H9 (cell line): Measurements from ENCODE around the gene PSAPL1. TPM values are rescaled to one million over a fixed set of nuclear protein-coding genes. Genes with fewer than 3 reads are reported as not detected.

ENCODE experiments used
- DNase-seq: peaks from one replicate; pipeline ENCODE4 v3.0.0-alpha.2; 2017
- H2AFZ ChIP-seq: one replicate; pipeline ENCODE4 v1.6.1; 2013; ENCODE audit warnings: mild to moderate bottlenecking, low read length, control low read depth, moderate library complexity
- H2AK5ac ChIP-seq: 2 replicates; pipeline ENCODE4 v1.6.1; 2013; ENCODE audit warnings: low read length, control low read depth, mixed read lengths; ENCODE audit not compliant: insufficient read length
- H2BK120ac ChIP-seq: one replicate; pipeline ENCODE4 v1.6.1; 2013; ENCODE audit warnings: low read depth, mild to moderate bottlenecking, low read length, control low read depth, inconsistent platforms; ENCODE audit not compliant: poor library complexity, severe bottlenecking
- H2BK12ac ChIP-seq: 2 replicates; pipeline ENCODE4 v1.6.1; 2013; ENCODE audit warnings: low read length, control low read depth, mixed read lengths, low read depth; ENCODE audit not compliant: insufficient read length
- H2BK15ac ChIP-seq: 2 replicates; pipeline ENCODE4 v1.6.1; 2013; ENCODE audit warnings: low read depth, low read length, control low read depth
- H2BK20ac ChIP-seq: one replicate; pipeline ENCODE4 v1.6.1; 2013; ENCODE audit warnings: low read depth, mild to moderate bottlenecking, low read length, control low read depth, inconsistent platforms; ENCODE audit not compliant: poor library complexity, severe bottlenecking
- H2BK5ac ChIP-seq: 2 replicates; pipeline ENCODE4 v1.6.1; 2013; ENCODE audit warnings: low read length, control low read depth, mixed read lengths; ENCODE audit not compliant: insufficient read length
- H3K14ac ChIP-seq: 2 replicates; pipeline ENCODE4 v1.6.1; 2013; ENCODE audit warnings: low read length, control low read depth; ENCODE audit not compliant: insufficient read depth
- H3K18ac ChIP-seq: 2 replicates; pipeline ENCODE4 v1.6.1; 2013; ENCODE audit warnings: low read depth, mild to moderate bottlenecking, mixed read lengths, low read length, control low read depth; ENCODE audit not compliant: insufficient read length
- H3K23ac ChIP-seq: 2 replicates; pipeline ENCODE4 v1.6.1; 2013; ENCODE audit warnings: low read length, control low read depth, mixed read lengths, low read depth; ENCODE audit not compliant: insufficient read length
- H3K23me2 ChIP-seq: 2 replicates; pipeline ENCODE4 v1.6.1; 2013; ENCODE audit warnings: low read depth, mild to moderate bottlenecking, mixed read lengths, low read length, control low read depth; ENCODE audit not compliant: insufficient read length, poor library complexity, severe bottlenecking
- H3K27ac ChIP-seq: 2 replicates; pipeline ENCODE4 v1.5.1; 2013; ENCODE audit warnings: low read length, control low read depth, mixed read lengths, low read depth; ENCODE audit not compliant: insufficient read length
- H3K27me3 ChIP-seq: 2 replicates; pipeline ENCODE4 v1.6.1; 2013; ENCODE audit warnings: low read length, control low read depth, inconsistent platforms; ENCODE audit not compliant: insufficient read depth
- H3K4ac ChIP-seq: 2 replicates; pipeline ENCODE4 v1.6.1; 2013; ENCODE audit warnings: low read depth, mild to moderate bottlenecking, control low read depth, inconsistent platforms, low read length, moderate library complexity
- H3K4me1 ChIP-seq: 2 replicates; pipeline ENCODE4 v1.6.1; 2013; ENCODE audit warnings: low read length, control low read depth, inconsistent platforms; ENCODE audit not compliant: insufficient read depth
- H3K4me2 ChIP-seq: 2 replicates; pipeline ENCODE4 v1.6.1; 2013; ENCODE audit warnings: low read length, control low read depth, mixed read lengths; ENCODE audit not compliant: insufficient read length, insufficient read depth
- H3K56ac ChIP-seq: 2 replicates; pipeline ENCODE4 v1.6.1; 2013; ENCODE audit warnings: low read depth, mild to moderate bottlenecking, mixed read lengths, low read length, control low read depth; ENCODE audit not compliant: insufficient read length
- H3K79me1 ChIP-seq: 2 replicates; pipeline ENCODE4 v1.6.1; 2013; ENCODE audit warnings: low read depth, mild to moderate bottlenecking, moderate library complexity, low read length, control low read depth, inconsistent platforms; ENCODE audit not compliant: insufficient read depth, poor library complexity, severe bottlenecking
- H3K79me2 ChIP-seq: 2 replicates; pipeline ENCODE4 v1.6.1; 2013; ENCODE audit warnings: low read length, control low read depth, inconsistent platforms; ENCODE audit not compliant: insufficient read depth
- H3K9ac ChIP-seq: 2 replicates; pipeline ENCODE4 v1.6.1; 2013; ENCODE audit warnings: low read length, control low read depth, mixed read lengths; ENCODE audit not compliant: insufficient read length; ENCODE audit errors: extremely low read depth
- H3K9me3 ChIP-seq: one replicate; pipeline ENCODE4 v1.6.1; 2013; ENCODE audit warnings: low read depth, low read length, inconsistent platforms; ENCODE audit not compliant: control insufficient read depth
- H3T11ph ChIP-seq: one replicate; pipeline ENCODE4 v1.6.1; 2013; ENCODE audit warnings: mild to moderate bottlenecking, low read length, control low read depth, inconsistent platforms
- H4K20me1 ChIP-seq: one replicate; pipeline ENCODE4 v1.6.1; 2013; ENCODE audit not compliant: control insufficient read depth, insufficient read length, insufficient read depth
- H4K5ac ChIP-seq: 2 replicates; pipeline ENCODE4 v1.6.1; 2013; ENCODE audit warnings: low read depth, mild to moderate bottlenecking, mixed read lengths, low read length, control low read depth; ENCODE audit not compliant: insufficient read length
- H4K8ac ChIP-seq: replicated peaks from 2 replicates; pipeline ENCODE4 v1.6.1; 2013; ENCODE audit warnings: low read length, control low read depth, mixed read lengths, low read depth; ENCODE audit not compliant: insufficient read length
- H4K91ac ChIP-seq: 2 replicates; pipeline ENCODE4 v1.6.1; 2013; ENCODE audit warnings: low read depth, mild to moderate bottlenecking, moderate library complexity, mixed read lengths, low read length, control low read depth; ENCODE audit not compliant: insufficient read length
- H3K27ac Mint-ChIP-seq, 3 experiments: 2 replicates in 2 of 3; 3 replicates in 1 of 3; pipeline ENCODE4 v1.8.0; 2020 to 2021; ENCODE audit warnings: mixed read lengths in 3 of 3, mild to moderate bottlenecking in 1 of 3, moderate library complexity in 1 of 3
- H3K27me3 Mint-ChIP-seq: 2 replicates; pipeline ENCODE4 v1.8.0; 2021; ENCODE audit warnings: low read depth, mild to moderate bottlenecking, moderate library complexity, mixed read lengths
- H3K36me3 Mint-ChIP-seq, 3 experiments: 2 replicates in 2 of 3; 3 replicates in 1 of 3; pipeline ENCODE4 v1.8.0; 2020 to 2021; ENCODE audit warnings: low read depth in 3 of 3, mixed read lengths in 3 of 3; ENCODE audit not compliant: insufficient read depth in 1 of 3
- H3K4me1 Mint-ChIP-seq, 2 experiments: 2 replicates each; pipeline ENCODE4 v1.8.0; 2020; ENCODE audit warnings: mixed read lengths in 2 of 2
- H3K4me3 Mint-ChIP-seq, 2 experiments: 2 replicates in 1 of 2; 3 replicates in 1 of 2; pipeline ENCODE4 v1.8.0; 2020 to 2021; ENCODE audit warnings: mild to moderate bottlenecking in 2 of 2, mixed read lengths in 2 of 2, moderate library complexity in 1 of 2
- H3K9me3 Mint-ChIP-seq, 2 experiments: 2 replicates in 1 of 2; 3 replicates in 1 of 2; pipeline ENCODE4 v1.8.0; 2020; ENCODE audit warnings: mild to moderate bottlenecking in 2 of 2, mixed read lengths in 2 of 2, moderate library complexity in 1 of 2
- WGBS: extraction: QIAGEN DNeasy Blood & Tissue Kit; methylation state at CpG from one replicate; pipeline ENCODE4 v1.1.7; 2013; ENCODE audit warnings: missing lambda C conversion rate, low lambda C conversion rate, mixed read lengths; ENCODE audit not compliant: insufficient read length; ENCODE audit errors: extremely low coverage; 5-methylcytosine and 5-hydroxymethylcytosine counted together
- long read RNA-seq: library from polyadenylated mRNA; unstranded; transcript quantifications from one replicate; pipeline ENCODE4 v2.0.0, GENCODE V29; 2020
- total RNA-seq: library from RNA; stranded (reverse); gene quantifications from 2 replicates; pipeline ENCODE4 v1.2.1, GENCODE V29; 2021
- TF ChIP-seq, protein P1 (sequence below): fragments of 200-600 bp; sonication (generic); conservative IDR thresholded peaks from 3 replicates; pipeline ENCODE4 v1.8.0; 2021; ENCODE audit warnings: antibody characterized with exemption, mild to moderate bottlenecking

Gene PSAPL1, protein sequence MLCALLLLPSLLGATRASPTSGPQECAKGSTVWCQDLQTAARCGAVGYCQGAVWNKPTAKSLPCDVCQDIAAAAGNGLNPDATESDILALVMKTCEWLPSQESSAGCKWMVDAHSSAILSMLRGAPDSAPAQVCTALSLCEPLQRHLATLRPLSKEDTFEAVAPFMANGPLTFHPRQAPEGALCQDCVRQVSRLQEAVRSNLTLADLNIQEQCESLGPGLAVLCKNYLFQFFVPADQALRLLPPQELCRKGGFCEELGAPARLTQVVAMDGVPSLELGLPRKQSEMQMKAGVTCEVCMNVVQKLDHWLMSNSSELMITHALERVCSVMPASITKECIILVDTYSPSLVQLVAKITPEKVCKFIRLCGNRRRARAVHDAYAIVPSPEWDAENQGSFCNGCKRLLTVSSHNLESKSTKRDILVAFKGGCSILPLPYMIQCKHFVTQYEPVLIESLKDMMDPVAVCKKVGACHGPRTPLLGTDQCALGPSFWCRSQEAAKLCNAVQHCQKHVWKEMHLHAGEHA
- 0.04 TPM in 1 of 2 replicates, not detected in the other for total RNA-seq
- long read RNA-seq = 0 reads

DNA sequence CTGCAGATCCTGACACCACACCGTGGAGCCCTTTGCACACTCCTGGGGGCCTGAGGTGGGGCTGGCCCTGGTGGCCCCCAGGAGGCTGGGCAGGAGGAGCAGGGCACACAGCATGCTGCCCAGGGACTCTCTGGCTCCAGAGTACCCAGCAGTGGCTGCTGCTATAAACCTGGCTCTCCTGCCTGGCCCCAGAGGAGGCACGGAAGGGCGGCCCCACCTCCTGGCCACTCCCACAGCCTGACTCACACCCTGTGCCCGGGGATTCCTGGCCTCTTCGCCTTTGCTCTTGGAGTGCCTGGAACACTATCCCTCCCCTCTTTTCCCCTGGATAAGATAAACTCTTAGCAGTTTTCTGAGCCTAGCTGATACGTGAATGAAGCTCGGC is at the start of gene PSAPL1:
TSS of gene PSAPL1 (minus strand) at position 165 of the 385 bp plus-strand sequence. CDS start at position 114, 51 bp downstream.
- Histone ChIP-seq H3K23ac (no peak within 1 kb of the TSS), H3K79me1 (no peaks in the 10 kb centered on the region), H3K9ac (no peak within 1 kb of the TSS), H3K4me1 (no peaks in the 10 kb centered on the region), H4K8ac (no peak within 1 kb of the TSS), H4K5ac (no peak within 1 kb of the TSS), H3K27me3 (no peaks in the 10 kb centered on the region), H3K79me2 (no peaks in the 10 kb centered on the region), H4K91ac (no peak within 1 kb of the TSS), H2AFZ (no peak within 1 kb of the TSS), H2BK15ac (no peak within 1 kb of the TSS), H3K56ac (no peak within 1 kb of the TSS), H2BK20ac (no peak within 1 kb of the TSS), H3K9me3 (no peaks in the 10 kb centered on the region), H3K14ac (no peak within 1 kb of the TSS), H3K4me2 (no peak within 1 kb of the TSS), H3K4ac (no peak within 1 kb of the TSS), H3K18ac (no peak within 1 kb of the TSS), H2BK12ac (no peak within 1 kb of the TSS), H2BK5ac (no peak within 1 kb of the TSS), H2AK5ac (no peak within 1 kb of the TSS), H4K20me1 (no peaks in the 10 kb centered on the region), H2BK120ac (no peak within 1 kb of the TSS), H3K23me2 (no peaks in the 10 kb centered on the region), H3T11ph (no peak within 1 kb of the TSS), H3K27ac (no peak within 1 kb of the TSS)
- peaks cover 10% of the 10 kb centered on the region for H3K27me3 Mint-ChIP-seq
- no peak within 1 kb of the TSS; a peak in 1 of 7 replicates for H3K27ac Mint-ChIP-seq
- H3K4me3 Mint-ChIP-seq = no peak within 1 kb of the TSS
- TF ChIP-seq, protein P1, sequence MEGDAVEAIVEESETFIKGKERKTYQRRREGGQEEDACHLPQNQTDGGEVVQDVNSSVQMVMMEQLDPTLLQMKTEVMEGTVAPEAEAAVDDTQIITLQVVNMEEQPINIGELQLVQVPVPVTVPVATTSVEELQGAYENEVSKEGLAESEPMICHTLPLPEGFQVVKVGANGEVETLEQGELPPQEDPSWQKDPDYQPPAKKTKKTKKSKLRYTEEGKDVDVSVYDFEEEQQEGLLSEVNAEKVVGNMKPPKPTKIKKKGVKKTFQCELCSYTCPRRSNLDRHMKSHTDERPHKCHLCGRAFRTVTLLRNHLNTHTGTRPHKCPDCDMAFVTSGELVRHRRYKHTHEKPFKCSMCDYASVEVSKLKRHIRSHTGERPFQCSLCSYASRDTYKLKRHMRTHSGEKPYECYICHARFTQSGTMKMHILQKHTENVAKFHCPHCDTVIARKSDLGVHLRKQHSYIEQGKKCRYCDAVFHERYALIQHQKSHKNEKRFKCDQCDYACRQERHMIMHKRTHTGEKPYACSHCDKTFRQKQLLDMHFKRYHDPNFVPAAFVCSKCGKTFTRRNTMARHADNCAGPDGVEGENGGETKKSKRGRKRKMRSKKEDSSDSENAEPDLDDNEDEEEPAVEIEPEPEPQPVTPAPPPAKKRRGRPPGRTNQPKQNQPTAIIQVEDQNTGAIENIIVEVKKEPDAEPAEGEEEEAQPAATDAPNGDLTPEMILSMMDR = no peak
- H3K4me1 Mint-ChIP-seq = peaks cover 21 to 29% of the 10 kb centered on the region in 2 experiments
- H3K36me3 Mint-ChIP-seq = peaks cover 1 to 6% (median 4%) of the 10 kb centered on the region in 3 experiments; a peak in 4 of 7 replicates
- H3K9me3 Mint-ChIP-seq = peaks cover 8 to 10% of the 10 kb centered on the region in 2 experiments
- DNase-seq = peak; percentile 74
- no CpG with 5 or more reads among the region's 7 CpGs for WGBS
